HepG2 (cell line): ENCODE results near the gene SUPT6H. TPM values are rescaled to one million over a fixed set of nuclear protein-coding genes. Genes with fewer than 3 reads are reported as not detected.

ENCODE experiments used
- CENPBD1 ChIP-seq: sonication (generic); formaldehyde crosslinking; IDR thresholded peaks from 2 replicates; pipeline ENCODE4 v1.8.0; 2022; ENCODE audit warnings: missing genetic modification reagents, low read depth, mild to moderate bottlenecking, borderline replicate concordance
- ELK4 ChIP-seq: sonication (generic); formaldehyde crosslinking; IDR thresholded peaks from 2 replicates; pipeline ENCODE4 v1.9.0; 2021; ENCODE audit warnings: missing genetic modification reagents, borderline replicate concordance
- GATAD1 ChIP-seq: IDR thresholded peaks from 2 replicates; pipeline ENCODE4 v1.6.1; 2016; ENCODE audit warnings: missing genetic modification reagents, missing compliant biosample characterization
- HBP1 ChIP-seq: IDR thresholded peaks from 2 replicates; pipeline ENCODE4 v1.6.1; 2016; ENCODE audit warnings: low read depth, control low read depth
- HMG20B ChIP-seq: conservative IDR thresholded peaks from 2 replicates; pipeline ENCODE4 v1.6.1; 2016; ENCODE audit warnings: missing genetic modification reagents, missing compliant biosample characterization
- MLLT10 ChIP-seq: sonication (generic); formaldehyde crosslinking; IDR thresholded peaks from 2 replicates; pipeline ENCODE4 v1.4.0; 2020; ENCODE audit warnings: missing genetic modification reagents
- NBN ChIP-seq: fragments of 450-650 bp; conservative IDR thresholded peaks from 2 replicates; pipeline ENCODE4 v1.6.1; 2017
- PAXIP1 ChIP-seq: sonication (generic); formaldehyde crosslinking; conservative IDR thresholded peaks from 2 replicates; pipeline ENCODE4 v1.4.0; 2020; ENCODE audit warnings: mild to moderate bottlenecking, missing genetic modification reagents, moderate library complexity
- SP5 ChIP-seq: IDR thresholded peaks from 2 replicates; pipeline ENCODE4 v1.6.1; 2016; ENCODE audit warnings: low read depth, borderline replicate concordance
- TIGD3 ChIP-seq: sonication (generic); formaldehyde crosslinking; IDR thresholded peaks from 2 replicates; pipeline ENCODE4 v1.5.1; 2020; ENCODE audit warnings: mild to moderate bottlenecking, missing genetic modification reagents, borderline replicate concordance
- ZBTB21 ChIP-seq: sonication (generic); formaldehyde crosslinking; IDR thresholded peaks from 2 replicates; pipeline ENCODE4 v1.4.0; 2020; ENCODE audit warnings: missing genetic modification reagents
- ZNF207 ChIP-seq: fragments of 450-650 bp; IDR thresholded peaks from 2 replicates; pipeline ENCODE4 v1.6.1; 2016; ENCODE audit warnings: antibody characterized with exemption, borderline replicate concordance
- ZNF292 ChIP-seq: sonication (generic); formaldehyde crosslinking; IDR thresholded peaks from 2 replicates; pipeline ENCODE4 v1.8.1; 2022; ENCODE audit warnings: mild to moderate bottlenecking, low read depth, missing genetic modification reagents, borderline replicate concordance
- ZNF30 ChIP-seq: sonication (generic); formaldehyde crosslinking; IDR thresholded peaks from 2 replicates; pipeline ENCODE4 v1.5.0; 2020; ENCODE audit warnings: mild to moderate bottlenecking, missing genetic modification reagents
- ZNF329 ChIP-seq: sonication (generic); formaldehyde crosslinking; IDR thresholded peaks from 2 replicates; pipeline ENCODE4 v1.9.0; 2021; ENCODE audit warnings: low read depth, mild to moderate bottlenecking, missing genetic modification reagents
- ZNF563 ChIP-seq: sonication (generic); formaldehyde crosslinking; IDR thresholded peaks from 2 replicates; pipeline ENCODE4 v1.8.0; 2022; ENCODE audit warnings: mild to moderate bottlenecking, moderate library complexity, missing genetic modification reagents
- ZNF674 ChIP-seq: sonication (generic); formaldehyde crosslinking; IDR thresholded peaks from 2 replicates; pipeline ENCODE4 v1.5.0; 2020; ENCODE audit warnings: low read depth, mild to moderate bottlenecking, missing genetic modification reagents
- ZNF710 ChIP-seq: sonication (generic); formaldehyde crosslinking; IDR thresholded peaks from 2 replicates; pipeline ENCODE4 v1.5.0; 2020; ENCODE audit warnings: mild to moderate bottlenecking, missing genetic modification reagents, borderline replicate concordance
- ZNF781 ChIP-seq: sonication (generic); formaldehyde crosslinking; IDR thresholded peaks from 2 replicates; pipeline ENCODE4 v1.5.1; 2020; ENCODE audit warnings: borderline replicate concordance, mild to moderate bottlenecking, missing genetic modification reagents; ENCODE audit errors: not compliant biosample characterization
- polyA plus RNA-seq, 8 experiments: library from polyadenylated mRNA; depleted of rRNA in 3 of 8; stranded (reverse) in 7 of 8; unstranded in 1 of 8; fragments of >200 nt; fragmentation: Illumina TruSeq in 4 of 8; extraction: Trizol in 4 of 8; gene quantifications; 2 replicates each; pipeline versions ENCODE4 v1.2.1 to v1.2.3, GENCODE V29; 2011 to 2016; ENCODE audit warnings: low read depth in 4 of 8, missing spikeins in 1 of 8, mixed read lengths in 1 of 8; ENCODE audit not compliant: insufficient read depth in 1 of 8
- total RNA-seq, 5 experiments: library from RNA; depleted of rRNA; stranded (reverse); fragments of >200 nt; fragmentation: Illumina TruSeq; extraction: Trizol; gene quantifications; 2 replicates each; pipeline ENCODE4 v1.2.3, GENCODE V29; 2016; ENCODE audit warnings: low read depth in 1 of 5

The SUPT6H gene
- total and polyA plus RNA-seq, 2 of the 13 experiments (the other 11 are each of a cell fraction or from before 2014, with no cell fraction given), result 32.7 to 39.9 TPM

- TF ChIP-seq CENPBD1 (CRISPR knock-in tag), result no peak
- peak; percentile 58 for TF ChIP-seq GATAD1 (CRISPR knock-in tag)
- no peak for TF ChIP-seq ZNF563
- peak; percentile 40; the same call in 1 of the 2 replicates for TF ChIP-seq PAXIP1 (CRISPR knock-in tag)
- no peak for TF ChIP-seq HBP1
- TF ChIP-seq SP5 (CRISPR knock-in tag), result peak; percentile 61
- no peak for TF ChIP-seq ZBTB21 (CRISPR knock-in tag)
- no peak for TF ChIP-seq TIGD3 (CRISPR knock-in tag)
- TF ChIP-seq ZNF292, result peak; percentile 73
- no peak for TF ChIP-seq ZNF781
- TF ChIP-seq ZNF674 (CRISPR knock-in tag), result no peak
- TF ChIP-seq ELK4 (CRISPR knock-in tag), result no peak
- TF ChIP-seq NBN, result no peak
- no peak for TF ChIP-seq ZNF30
- TF ChIP-seq ZNF710 (CRISPR knock-in tag), result peak; percentile 31; the same call in 1 of the 2 replicates
- no peak for TF ChIP-seq ZNF329
- TF ChIP-seq HMG20B (CRISPR knock-in tag), result peak; percentile 73
- no peak for TF ChIP-seq MLLT10 (CRISPR knock-in tag)
- no peak for TF ChIP-seq ZNF207
Observed at GRCh38 chr17:28744972-28745785, 83.2 kb downstream of the SUPT6H start (continued).
